Measurements from ENCODE around the gene MANF. TPM values are rescaled to one million over a fixed set of nuclear protein-coding genes. Genes with fewer than 3 reads are reported as not detected.
A peak's percentile ranks its signal among the peaks of the same experiment; 100 is the strongest.

The MANF gene
- total and polyA plus RNA-seq, 2 experiments from 2014 or later, result 48.7 to 92.7 TPM

DNA sequence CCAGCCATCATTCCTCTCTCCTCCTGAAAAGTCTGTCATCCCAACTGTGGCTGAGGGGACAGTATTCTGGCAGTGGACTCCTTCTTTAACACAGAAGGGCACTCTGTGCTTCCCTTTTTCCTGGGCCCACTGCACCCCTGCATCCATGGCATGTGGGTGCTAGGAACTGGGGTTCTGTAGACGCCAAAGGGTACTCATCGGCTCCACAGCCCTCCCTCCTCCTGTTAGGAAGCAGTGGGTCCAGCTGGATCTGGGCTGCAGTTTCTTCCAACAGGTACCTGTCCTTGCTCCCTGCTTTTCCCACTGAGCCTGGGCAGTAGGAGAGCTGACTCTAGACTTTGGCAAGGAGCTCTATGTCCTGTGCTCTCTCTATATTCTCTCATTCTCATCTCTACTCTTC is 6.4 kb upstream of the MANF start:
- Histone ChIP-seq H3K27me3 (ENCODE audit: insufficient read depth) (no peaks in the 10 kb centered on the region), H3K9me2 (ENCODE audit: insufficient read depth) (no peaks in the 10 kb centered on the region), H3K4me1 (ENCODE audit: insufficient read depth) (peaks cover 13% of the 10 kb centered on the region), H3K27ac (ENCODE audit: low read depth) (no peak overlapping the region), H3K36me3 (ENCODE audit: insufficient read depth) (no peaks in the 10 kb centered on the region), H3K79me2 (replicated peaks; ENCODE audit: insufficient read depth) (peaks cover 4% of the 10 kb centered on the region), H4K20me1 (replicated peaks; ENCODE audit: insufficient read depth) (no peaks in the 10 kb centered on the region), H2AFZ (no peak overlapping the region), H3F3A (replicated peaks; ENCODE audit: low read depth) (no peaks in the 10 kb centered on the region), H3K4me3 (no peak overlapping the region), H3K4me2 (no peak overlapping the region)
- DNase-seq (ENCODE audit: low spot score), result no peak
- H3K4me3 Mint-ChIP-seq, result no peak overlapping the region
- H3K27me3 Mint-ChIP-seq (ENCODE audit: insufficient read depth, low read depth, poor library complexity), result peaks cover 4% of the 10 kb centered on the region
- peaks cover 15% of the 10 kb centered on the region for H3K4me1 Mint-ChIP-seq
- H3K27ac Mint-ChIP-seq, result no peak overlapping the region
- 0 out of 3 replicates have a peak, but pooled peaks cover 3% of the 10 kb centered on the region for H3K36me3 Mint-ChIP-seq (ENCODE audit: low read depth)
- ATAC-seq, result no peak
- no peak for TF ChIP-seq NANOG (IDR thresholded peaks at IDR 0.05; ENCODE audit: borderline replicate concordance)
- no peaks in the 10 kb centered on the region; the same call in 2 of the 3 replicates for H3K9me3 Mint-ChIP-seq

DNA sequence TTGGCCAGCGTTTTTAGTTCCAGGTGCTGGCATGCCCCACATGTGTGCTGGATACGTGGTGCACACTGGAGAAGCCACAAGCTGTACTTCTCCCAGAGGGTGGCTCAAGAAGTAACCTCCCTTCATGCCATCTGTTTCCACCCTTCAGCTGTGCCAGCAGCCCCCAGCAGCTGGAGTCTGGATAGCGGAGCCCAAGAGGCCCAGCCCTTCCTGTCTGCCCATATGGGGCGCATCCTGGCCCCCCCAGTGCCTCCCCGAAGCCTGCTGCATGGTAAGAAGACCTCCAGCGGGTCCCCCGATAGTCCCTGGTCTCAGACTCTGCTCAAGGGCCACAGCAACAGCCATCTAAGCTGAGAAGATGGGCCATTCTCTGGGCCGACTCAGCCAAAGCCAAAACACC is 5.8 kb upstream of the MANF start:
- no peak for ATAC-seq
- no peaks in the 10 kb centered on the region; the same call in 2 of the 3 replicates for H3K9me3 Mint-ChIP-seq
- peaks cover 4% of the 10 kb centered on the region for H3K27me3 Mint-ChIP-seq (ENCODE audit: insufficient read depth, low read depth, poor library complexity)
- TF ChIP-seq CREB1 (CRISPR knock-in tag; IDR thresholded peaks at IDR 0.05; ENCODE audit: low read depth), result no peak
- no peak for TF ChIP-seq EZH2phosphoT487 (IDR thresholded peaks at IDR 0.05; ENCODE audit: unreplicated experiment)
- no peak for TF ChIP-seq EZH2 (IDR thresholded peaks at IDR 0.05; ENCODE audit: low read depth, unreplicated experiment)
- TF ChIP-seq, protein P1, sequence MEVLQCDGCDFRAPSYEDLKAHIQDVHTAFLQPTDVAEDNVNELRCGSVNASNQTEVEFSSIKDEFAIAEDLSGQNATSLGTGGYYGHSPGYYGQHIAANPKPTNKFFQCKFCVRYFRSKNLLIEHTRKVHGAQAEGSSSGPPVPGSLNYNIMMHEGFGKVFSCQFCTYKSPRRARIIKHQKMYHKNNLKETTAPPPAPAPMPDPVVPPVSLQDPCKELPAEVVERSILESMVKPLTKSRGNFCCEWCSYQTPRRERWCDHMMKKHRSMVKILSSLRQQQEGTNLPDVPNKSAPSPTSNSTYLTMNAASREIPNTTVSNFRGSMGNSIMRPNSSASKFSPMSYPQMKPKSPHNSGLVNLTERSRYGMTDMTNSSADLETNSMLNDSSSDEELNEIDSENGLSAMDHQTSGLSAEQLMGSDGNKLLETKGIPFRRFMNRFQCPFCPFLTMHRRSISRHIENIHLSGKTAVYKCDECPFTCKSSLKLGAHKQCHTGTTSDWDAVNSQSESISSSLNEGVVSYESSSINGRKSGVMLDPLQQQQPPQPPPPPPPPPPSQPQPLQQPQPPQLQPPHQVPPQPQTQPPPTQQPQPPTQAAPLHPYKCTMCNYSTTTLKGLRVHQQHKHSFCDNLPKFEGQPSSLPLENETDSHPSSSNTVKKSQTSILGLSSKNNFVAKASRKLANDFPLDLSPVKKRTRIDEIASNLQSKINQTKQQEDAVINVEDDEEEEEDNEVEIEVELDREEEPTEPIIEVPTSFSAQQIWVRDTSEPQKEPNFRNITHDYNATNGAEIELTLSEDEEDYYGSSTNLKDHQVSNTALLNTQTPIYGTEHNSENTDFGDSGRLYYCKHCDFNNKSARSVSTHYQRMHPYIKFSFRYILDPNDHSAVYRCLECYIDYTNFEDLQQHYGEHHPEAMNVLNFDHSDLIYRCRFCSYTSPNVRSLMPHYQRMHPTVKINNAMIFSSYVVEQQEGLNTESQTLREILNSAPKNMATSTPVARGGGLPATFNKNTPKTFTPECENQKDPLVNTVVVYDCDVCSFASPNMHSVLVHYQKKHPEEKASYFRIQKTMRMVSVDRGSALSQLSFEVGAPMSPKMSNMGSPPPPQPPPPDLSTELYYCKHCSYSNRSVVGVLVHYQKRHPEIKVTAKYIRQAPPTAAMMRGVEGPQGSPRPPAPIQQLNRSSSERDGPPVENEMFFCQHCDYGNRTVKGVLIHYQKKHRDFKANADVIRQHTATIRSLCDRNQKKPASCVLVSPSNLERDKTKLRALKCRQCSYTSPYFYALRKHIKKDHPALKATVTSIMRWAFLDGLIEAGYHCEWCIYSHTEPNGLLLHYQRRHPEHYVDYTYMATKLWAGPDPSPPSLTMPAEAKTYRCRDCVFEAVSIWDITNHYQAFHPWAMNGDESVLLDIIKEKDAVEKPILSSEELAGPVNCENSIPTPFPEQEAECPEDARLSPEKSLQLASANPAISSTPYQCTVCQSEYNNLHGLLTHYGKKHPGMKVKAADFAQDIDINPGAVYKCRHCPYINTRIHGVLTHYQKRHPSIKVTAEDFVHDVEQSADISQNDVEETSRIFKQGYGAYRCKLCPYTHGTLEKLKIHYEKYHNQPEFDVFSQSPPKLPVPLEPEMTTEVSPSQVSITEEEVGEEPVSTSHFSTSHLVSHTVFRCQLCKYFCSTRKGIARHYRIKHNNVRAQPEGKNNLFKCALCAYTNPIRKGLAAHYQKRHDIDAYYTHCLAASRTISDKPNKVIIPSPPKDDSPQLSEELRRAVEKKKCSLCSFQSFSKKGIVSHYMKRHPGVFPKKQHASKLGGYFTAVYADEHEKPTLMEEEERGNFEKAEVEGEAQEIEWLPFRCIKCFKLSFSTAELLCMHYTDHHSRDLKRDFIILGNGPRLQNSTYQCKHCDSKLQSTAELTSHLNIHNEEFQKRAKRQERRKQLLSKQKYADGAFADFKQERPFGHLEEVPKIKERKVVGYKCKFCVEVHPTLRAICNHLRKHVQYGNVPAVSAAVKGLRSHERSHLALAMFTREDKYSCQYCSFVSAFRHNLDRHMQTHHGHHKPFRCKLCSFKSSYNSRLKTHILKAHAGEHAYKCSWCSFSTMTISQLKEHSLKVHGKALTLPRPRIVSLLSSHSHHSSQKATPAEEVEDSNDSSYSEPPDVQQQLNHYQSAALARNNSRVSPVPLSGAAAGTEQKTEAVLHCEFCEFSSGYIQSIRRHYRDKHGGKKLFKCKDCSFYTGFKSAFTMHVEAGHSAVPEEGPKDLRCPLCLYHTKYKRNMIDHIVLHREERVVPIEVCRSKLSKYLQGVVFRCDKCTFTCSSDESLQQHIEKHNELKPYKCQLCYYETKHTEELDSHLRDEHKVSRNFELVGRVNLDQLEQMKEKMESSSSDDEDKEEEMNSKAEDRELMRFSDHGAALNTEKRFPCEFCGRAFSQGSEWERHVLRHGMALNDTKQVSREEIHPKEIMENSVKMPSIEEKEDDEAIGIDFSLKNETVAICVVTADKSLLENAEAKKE (CRISPR knock-in tag; IDR thresholded peaks at IDR 0.05), result no peak
- peaks cover 19% of the 10 kb centered on the region for H3K4me1 Mint-ChIP-seq
- H3K4me3 ChIP-seq, result no peak overlapping the region
- H3K4me1 ChIP-seq (ENCODE audit: insufficient read depth), result peaks cover 15% of the 10 kb centered on the region
- H3K4me3 Mint-ChIP-seq, result no peak overlapping the region
- no peak for DNase-seq (ENCODE audit: low spot score)
- no peaks in the 10 kb centered on the region for H3K27me3 ChIP-seq (ENCODE audit: insufficient read depth)
- 0 out of 2 replicates have a peak overlapping the region, but pooled peaks have one; percentile 36 for H3K27ac Mint-ChIP-seq
- no peaks in the 10 kb centered on the region for H4K20me1 ChIP-seq (replicated peaks; ENCODE audit: insufficient read depth)
- H3K36me3 Mint-ChIP-seq (ENCODE audit: low read depth), result peaks cover 3% of the 10 kb centered on the region; the same call in 1 of the 3 replicates
- H3K27ac ChIP-seq (ENCODE audit: low read depth), result no peak overlapping the region
- H3K36me3 ChIP-seq (ENCODE audit: insufficient read depth), result no peaks in the 10 kb centered on the region
- H3K79me2 ChIP-seq (replicated peaks; ENCODE audit: insufficient read depth), result peaks cover 10% of the 10 kb centered on the region
- H3K9me2 ChIP-seq (ENCODE audit: insufficient read depth), result no peaks in the 10 kb centered on the region
- no peaks in the 10 kb centered on the region; the same call in 1 of the 2 replicates for H3F3A ChIP-seq (replicated peaks; ENCODE audit: low read depth)
- H2AFZ ChIP-seq, result no peak overlapping the region
- no peak overlapping the region for H3K4me2 ChIP-seq

All from GM23338 (cell line).